ENCODE data around the gene HLA-DMA. TPM values are rescaled to one million over a fixed set of nuclear protein-coding genes. Genes with fewer than 3 reads are reported as not detected.

The HLA-DMA gene
- total and polyA plus RNA-seq, 2 of the 13 experiments (the other 11 are each of a cell fraction or from before 2014, with no cell fraction given): 0.70 to 0.71 TPM

GRCh38 chr6:32968093-32968866 lies 15.4 kb upstream of the HLA-DMA start, which contains the start of gene BRD2 (continued):
- TF ChIP-seq DNMT1 (CRISPR knock-in tag; IDR thresholded peaks at IDR 0.05) (peak; percentile 95; the same call in 1 of the 2 replicates), ATF3 (CRISPR knock-in tag; IDR thresholded peaks at IDR 0.05) (peak; percentile 51; the same call in 1 of the 2 replicates), AHR (CRISPR knock-in tag; IDR thresholded peaks at IDR 0.05) (peak; percentile 75; the same call in 1 of the 2 replicates), GABPA (IDR thresholded peaks at IDR 0.05; ENCODE audit: low read depth, low read length) (no peak), GABPA (CRISPR knock-in tag; IDR thresholded peaks at IDR 0.05; ENCODE audit: low read depth) (peak; percentile 37; the same call in 1 of the 2 replicates), ZNF275 (CRISPR knock-in tag; IDR thresholded peaks at IDR 0.05; ENCODE audit: borderline replicate concordance) (peak; percentile 88; the same call in 1 of the 2 replicates), ZNF652 (CRISPR knock-in tag; IDR thresholded peaks at IDR 0.05; ENCODE audit: borderline replicate concordance, low read depth) (peak; percentile 40; the same call in 1 of the 2 replicates), FOXP1 (IDR thresholded peaks at IDR 0.05) (no peak), FOXP1 (CRISPR knock-in tag; IDR thresholded peaks at IDR 0.05) (no peak), SMARCE1 (IDR thresholded peaks at IDR 0.05; ENCODE audit: borderline replicate concordance) (no peak), ZNF720 (CRISPR knock-in tag; IDR thresholded peaks at IDR 0.05) (no peak), SALL1 (CRISPR knock-in tag; IDR thresholded peaks at IDR 0.05) (peak; percentile 94), HDAC2 (CRISPR knock-in tag; IDR thresholded peaks at IDR 0.05) (peak; percentile 85), ZBTB39 (CRISPR knock-in tag; IDR thresholded peaks at IDR 0.05) (no peak), HMGXB4 (CRISPR knock-in tag; IDR thresholded peaks at IDR 0.05; ENCODE audit: borderline replicate concordance in 1 of 2, low read depth in 1 of 2) (peak; percentile 91), BRD4 (CRISPR knock-in tag; IDR thresholded peaks at IDR 0.05) (peak; percentile 92), NR2F1 (CRISPR knock-in tag; IDR thresholded peaks at IDR 0.05) (peak; percentile 79 to 88), MEF2D (CRISPR knock-in tag; IDR thresholded peaks at IDR 0.05) (no peak), ZNF142 (CRISPR knock-in tag; IDR thresholded peaks at IDR 0.05) (no peak)
